Kidney (tissue), 14 donors: ENCODE measurements around the gene KCNQ2. TPM values are rescaled to one million over a fixed set of nuclear protein-coding genes. Genes with fewer than 3 reads are reported as not detected.

Experiments used
- DNase-seq, 5 donors: peaks; one replicate each; pipeline ENCODE4 v3.0.0-alpha.2; 2013 to 2020
- FAIRE-seq: peaks from 2 replicates; lab custom pipeline; 2012; peaks lifted over from hg19 to GRCh38; lab: Jason Lieb, UNC
- H3K27ac ChIP-seq, 2 donors: one replicate each; pipeline ENCODE4 v1.7.0; 2013; ENCODE audit warnings: low read depth in 2 of 2, low read length in 2 of 2, inconsistent platforms in 1 of 2
- H3K27me3 ChIP-seq: one replicate; pipeline ENCODE4 v1.7.1; 2013; ENCODE audit warnings: low read length, inconsistent platforms; ENCODE audit not compliant: control insufficient read depth, insufficient read depth
- H3K36me3 ChIP-seq, 3 donors: one replicate each; pipeline versions ENCODE4 v1.7.0 to v1.7.1; 2013; ENCODE audit warnings: low read length in 3 of 3, control low read depth in 1 of 3, inconsistent platforms in 1 of 3; ENCODE audit not compliant: insufficient read depth in 3 of 3, control insufficient read depth in 2 of 3
- H3K4me1 ChIP-seq, 3 donors: one replicate each; pipeline versions ENCODE4 v1.7.0 to v1.7.1; 2013; ENCODE audit warnings: low read length in 3 of 3, inconsistent platforms in 1 of 3, low read depth in 1 of 3; ENCODE audit not compliant: control insufficient read depth in 2 of 3, insufficient read depth in 2 of 3
- H3K4me3 ChIP-seq, 3 donors: one replicate each; pipeline versions ENCODE4 v1.7.0 to v1.8.1; 2013; ENCODE audit warnings: low read length in 3 of 3, control low read depth in 1 of 3, inconsistent platforms in 1 of 3
- H3K9ac ChIP-seq, 3 donors: one replicate each; pipeline versions ENCODE4 v1.7.0 to v1.7.1; 2013; ENCODE audit warnings: low read length in 3 of 3, control low read depth in 1 of 3, inconsistent platforms in 1 of 3
- H3K9me3 ChIP-seq, 3 donors: one replicate each; pipeline versions ENCODE4 v1.7.0 to v1.7.1; 2013; ENCODE audit warnings: low read length in 3 of 3, control low read depth in 1 of 3, inconsistent platforms in 1 of 3; ENCODE audit not compliant: control insufficient read depth in 2 of 3, insufficient read depth in 1 of 3
- intact Hi-C: fragments of 100-400 bp; cut with DNase I; formaldehyde crosslinking; loops from one replicate; pipeline ENCODE4 v1.11.1; 2022
- polyA plus RNA-seq: library from polyadenylated mRNA; stranded (reverse); fragments of 350-450 nt; fragmentation: Illumina TruSeq; extraction: RNeasy Lipid Tissue Mini Kit (QIAGEN cat#74804); gene quantifications from one replicate; pipeline ENCODE4 v1.2.3, GENCODE V29; 2014; ENCODE audit warnings: low read depth, low replicate concordance; ENCODE audit not compliant: insufficient read depth
- total RNA-seq: library from RNA; stranded (reverse); fragmentation: NEBNext Ultra II Directional; extraction: Animal tissue kit (Norgen Biotek cat#: 25700); gene quantifications from one replicate; pipeline ENCODE4 v1.2.1, GENCODE V29; 2021
- TF ChIP-seq, protein P1 (sequence below): IDR thresholded peaks from 3 replicates; pipeline ENCODE4 v1.5.1; 2012; ENCODE audit warnings: mild to moderate bottlenecking, moderate library complexity, borderline replicate concordance; ENCODE audit not compliant: insufficient read depth; ENCODE audit errors: extremely low read depth
- donor health status: control.
- donor health status: control.
- donor health status: control.
- donor health status: control.
- donor health status: control.
- donor health status: DM: yes; HTN: yes; CAD: no.
- donor health status: Normal renal cell carcinoma (clear cell type).

KCNQ2 gene
- total and polyA plus RNA-seq, 2 donors from 2014 or later, result 2.2 TPM; not detected in 1

- FAIRE-seq (no peak), DNase-seq (no peak)
- Histone ChIP-seq H3K4me1 (no peaks in the 10 kb centered on the region), H3K9me3 (peaks cover 0 to 9% (median 7%) of the 10 kb centered on the region in 3 donors), H3K4me3 (no peak overlapping the region), H3K9ac (no peak overlapping the region), H3K27ac (no peak overlapping the region), H3K27me3 (no peaks in the 10 kb centered on the region), H3K36me3 (no peaks in the 10 kb centered on the region)
- TF ChIP-seq, protein P1, sequence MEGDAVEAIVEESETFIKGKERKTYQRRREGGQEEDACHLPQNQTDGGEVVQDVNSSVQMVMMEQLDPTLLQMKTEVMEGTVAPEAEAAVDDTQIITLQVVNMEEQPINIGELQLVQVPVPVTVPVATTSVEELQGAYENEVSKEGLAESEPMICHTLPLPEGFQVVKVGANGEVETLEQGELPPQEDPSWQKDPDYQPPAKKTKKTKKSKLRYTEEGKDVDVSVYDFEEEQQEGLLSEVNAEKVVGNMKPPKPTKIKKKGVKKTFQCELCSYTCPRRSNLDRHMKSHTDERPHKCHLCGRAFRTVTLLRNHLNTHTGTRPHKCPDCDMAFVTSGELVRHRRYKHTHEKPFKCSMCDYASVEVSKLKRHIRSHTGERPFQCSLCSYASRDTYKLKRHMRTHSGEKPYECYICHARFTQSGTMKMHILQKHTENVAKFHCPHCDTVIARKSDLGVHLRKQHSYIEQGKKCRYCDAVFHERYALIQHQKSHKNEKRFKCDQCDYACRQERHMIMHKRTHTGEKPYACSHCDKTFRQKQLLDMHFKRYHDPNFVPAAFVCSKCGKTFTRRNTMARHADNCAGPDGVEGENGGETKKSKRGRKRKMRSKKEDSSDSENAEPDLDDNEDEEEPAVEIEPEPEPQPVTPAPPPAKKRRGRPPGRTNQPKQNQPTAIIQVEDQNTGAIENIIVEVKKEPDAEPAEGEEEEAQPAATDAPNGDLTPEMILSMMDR, result no peak
- intact Hi-C loops, result no loop called here
Observed at GRCh38 chr20:63384336-63384735, 88.1 kb downstream of the KCNQ2 start.

GRCh38 chr20:63383556-63383955 lies 88.9 kb downstream of the KCNQ2 start:
- Histone ChIP-seq H3K4me3 (no peak overlapping the region), H3K9me3 (peaks cover 0 to 9% (median 7%) of the 10 kb centered on the region in 3 donors), H3K4me1 (no peaks in the 10 kb centered on the region), H3K9ac (no peak overlapping the region), H3K36me3 (no peaks in the 10 kb centered on the region), H3K27ac (no peak overlapping the region), H3K27me3 (no peaks in the 10 kb centered on the region)
- FAIRE-seq (no peak), DNase-seq (no peak)
- intact Hi-C loops, result no loop called here
- TF ChIP-seq, protein P1, result no peak

DNA sequence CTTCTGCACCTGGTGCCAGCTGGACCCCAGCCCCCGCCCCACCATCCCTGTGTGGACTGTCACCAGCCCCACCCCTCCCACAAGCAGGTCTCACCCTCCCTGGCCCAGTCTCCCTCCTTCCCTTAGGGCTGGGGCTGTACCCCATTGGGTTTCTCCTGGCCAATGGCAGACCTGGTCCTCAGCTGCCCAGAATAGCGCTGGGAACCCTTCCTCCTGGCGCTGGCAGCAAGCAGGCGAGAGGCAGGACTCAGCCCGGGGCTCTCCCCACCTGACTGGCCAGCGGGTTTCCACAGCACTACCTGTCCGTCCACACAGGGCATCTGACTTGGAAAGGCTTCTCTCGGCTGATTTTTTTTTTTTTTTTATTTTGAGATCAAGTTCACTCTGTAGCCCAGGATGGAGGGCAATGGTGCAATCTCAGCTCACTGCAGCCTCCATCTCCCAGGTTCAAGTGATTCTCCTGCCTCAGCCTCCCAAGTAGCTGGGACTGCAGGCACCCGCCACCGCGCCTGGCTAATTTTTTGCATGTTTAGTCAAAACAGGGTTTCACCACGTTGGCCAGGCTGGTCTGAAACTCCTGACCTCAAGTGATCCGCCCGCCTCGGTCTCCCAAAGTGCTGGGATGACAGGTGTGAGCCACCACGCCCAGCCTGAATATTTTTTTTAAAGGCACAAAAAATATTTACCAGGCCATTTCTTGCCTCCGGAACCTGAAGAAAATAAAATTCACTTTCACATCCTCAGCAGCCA lies 89.7 kb downstream of the KCNQ2 start:
- peaks cover 0 to 9% (median 7%) of the 10 kb centered on the region in 3 donors for H3K9me3 ChIP-seq
- no peaks in the 10 kb centered on the region for H3K4me1 ChIP-seq
- no peak overlapping the region for H3K9ac ChIP-seq
- no peak for DNase-seq
- intact Hi-C loops, result no loop called here
- no peak for FAIRE-seq
- H3K36me3 ChIP-seq, result no peaks in the 10 kb centered on the region
- H3K4me3 ChIP-seq, result no peak overlapping the region
- H3K27me3 ChIP-seq, result no peaks in the 10 kb centered on the region
- TF ChIP-seq, protein P1, result no peak
- H3K27ac ChIP-seq, result no peak overlapping the region
